DMS114 treated with DMSO at 0.1 percent for 48 hours (cell line): ENCODE results near the gene ZNF496.
"Not testable (repeated sequence)": the region's sequence is repeated elsewhere in the genome, so short reads cannot be mapped to it uniquely, and the experiment has no call there.

Experiments used
- DNase-seq: peaks from one replicate; lab custom pipeline; 2025; ENCODE audit not compliant: unreplicated experiment; lab: John Stamatoyannopoulos, UW

The ZNF496 gene

GRCh38 chr1:247295746-247296145 lies 35.9 kb downstream of the ZNF496 start:
- DNase-seq, result no peak

- no peak for DNase-seq
Observed at GRCh38 chr1:247295274-247295684, 36.4 kb downstream of the ZNF496 start.

GRCh38 chr1:247294282-247294681 lies 37.4 kb downstream of the ZNF496 start:
- no peak for DNase-seq

- DNase-seq, result no peak
Observed at GRCh38 chr1:247293047-247293446, 38.6 kb downstream of the ZNF496 start.

GRCh38 chr1:247291833-247292561 lies 39.7 kb downstream of the ZNF496 start:
- no peak for DNase-seq

- DNase-seq, result no peak
Observed at GRCh38 chr1:247291161-247291560, 40.5 kb downstream of the ZNF496 start.

GRCh38 chr1:247290576-247290975 lies 41.1 kb downstream of the ZNF496 start:
- DNase-seq, result no peak

GRCh38 chr1:247289274-247289892 lies 42.3 kb downstream of the ZNF496 start:
- not testable (repeated sequence) for DNase-seq

GRCh38 chr1:247288341-247288740 lies 43.3 kb downstream of the ZNF496 start:
- DNase-seq, result no peak

- no peak for DNase-seq
Observed at GRCh38 chr1:247287460-247287859, 44.2 kb downstream of the ZNF496 start.

- no peak for DNase-seq
Observed at GRCh38 chr1:247286134-247286670, 45.5 kb downstream of the ZNF496 start.

- DNase-seq, result no peak
Observed at GRCh38 chr1:247281001-247281574, 50.6 kb downstream of the ZNF496 start.

GRCh38 chr1:247277191-247277590 lies 54.5 kb downstream of the ZNF496 start:
- DNase-seq, result no peak

GRCh38 chr1:247274605-247275256 lies 56.9 kb downstream of the ZNF496 start:
- DNase-seq, result no peak

GRCh38 chr1:247273013-247273412 lies 58.7 kb downstream of the ZNF496 start:
- no peak for DNase-seq

- DNase-seq, result no peak
Observed at GRCh38 chr1:247270003-247270402, 61.7 kb downstream of the ZNF496 start.

GRCh38 chr1:247269133-247269532 lies 62.5 kb downstream of the ZNF496 start:
- DNase-seq, result no peak

- no peak for DNase-seq
Observed at GRCh38 chr1:247268390-247269045, 63.1 kb downstream of the ZNF496 start.

GRCh38 chr1:247266053-247266452 lies 65.6 kb downstream of the ZNF496 start:
- no peak for DNase-seq

- DNase-seq, result not testable (repeated sequence)
Observed at GRCh38 chr1:247255772-247256171, 75.9 kb downstream of the ZNF496 start, which contains the start of gene VN1R5. Gene VN1R5 (plus strand): TSS chr1:247256072.

GRCh38 chr1:247247568-247247967 lies 84.1 kb downstream of the ZNF496 start:
- no peak for DNase-seq
